Heart left ventricle (tissue), 16 donors: ENCODE measurements around the gene RNF208. TPM values are rescaled to one million over a fixed set of nuclear protein-coding genes. Genes with fewer than 3 reads are reported as not detected.

Experiments used
- ATAC-seq, 4 donors: fragments of 200-7000 bp; cut with Tn5 transposase; one replicate each; pipeline ENCODE4 v1.9.1; 2020 to 2022; ENCODE audit warnings: moderate library complexity in 4 of 4, mild to moderate bottlenecking in 3 of 4, moderate number of reproducible peaks in 1 of 4
- DNase-seq, 5 donors: peaks; one replicate each; pipeline ENCODE4 v3.0.0-alpha.2; 2020
- H3K27ac ChIP-seq, 12 donors: fragments of 200-600 bp; sonication (generic) in 4 of 12; one replicate each; pipeline versions ENCODE4 v1.5.0 to v1.8.0; 2016 to 2022; ENCODE audit warnings: mild to moderate bottlenecking in 2 of 12
- H3K27me3 ChIP-seq, 9 donors: fragments of 200-600 bp; sonication (generic) in 2 of 9; one replicate each; pipeline versions ENCODE4 v1.5.1 to v1.8.0; 2016 to 2022; ENCODE audit warnings: mild to moderate bottlenecking in 3 of 9
- H3K36me3 ChIP-seq, 9 donors: fragments of 200-600 bp; sonication (generic) in 2 of 9; one replicate each; pipeline versions ENCODE4 v1.5.0 to v1.8.0; 2018 to 2022; ENCODE audit warnings: mild to moderate bottlenecking in 2 of 9
- H3K4me1 ChIP-seq, 12 donors: fragments of 200-600 bp; sonication (generic) in 4 of 12; one replicate each; pipeline versions ENCODE4 v1.5.0 to v1.8.0; 2016 to 2022; ENCODE audit warnings: mild to moderate bottlenecking in 3 of 12
- H3K4me3 ChIP-seq, 12 donors: fragments of 200-600 bp; sonication (generic) in 4 of 12; one replicate each; pipeline versions ENCODE4 v1.5.0 to v1.8.0; 2017 to 2022; ENCODE audit warnings: mild to moderate bottlenecking in 9 of 12, moderate library complexity in 4 of 12
- H3K9me3 ChIP-seq, 12 donors: fragments of 200-600 bp; sonication (generic) in 4 of 12; one replicate each; pipeline versions ENCODE4 v1.5.0 to v1.8.0; 2016 to 2022; ENCODE audit warnings: mild to moderate bottlenecking in 1 of 12
- CTCF ChIP-seq, 12 donors: fragments of 200-600 bp; sonication (generic) in 4 of 12; IDR thresholded peaks; one replicate each; pipeline versions ENCODE4 v1.5.0 to v1.8.0; 2018 to 2022; ENCODE audit warnings: antibody characterized with exemption in 12 of 12, mild to moderate bottlenecking in 5 of 12
- POLR2A ChIP-seq, 2 donors: fragments of 450-650 bp; IDR thresholded peaks; one replicate each; pipeline ENCODE4 v1.6.1; 2017; ENCODE audit warnings: antibody characterized with exemption in 2 of 2, mild to moderate bottlenecking in 2 of 2, moderate library complexity in 2 of 2
- WGBS, 4 donors: extraction: QIAGEN DNeasy Blood & Tissue Kit in 2 of 4; methylation state at CpG; one replicate each; pipeline versions ENCODE4 v1.1.5 to v1.1.7; 2013 to 2018; 5-methylcytosine and 5-hydroxymethylcytosine counted together
- intact Hi-C, 10 donors: fragments of 100-400 bp; cut with DNase I; formaldehyde crosslinking; loops; one replicate each; pipeline versions ENCODE4 v1.11.1 to v1.14.2; 2022
- polyA plus RNA-seq, 2 donors: library from polyadenylated mRNA; stranded (reverse); fragments of 200-250 nt; gene quantifications; one replicate each; pipeline ENCODE4 v1.2.3, GENCODE V29; 2013
- total RNA-seq, 9 donors: library from RNA; depleted of rRNA in 2 of 9; stranded (reverse); fragments of >200 nt in 2 of 9; fragmentation: NEBNext Ultra II Directional in 3 of 9; extraction: Animal tissue kit (Norgen Biotek cat#: 25700) in 3 of 9; gene quantifications; one replicate each; pipeline versions ENCODE4 v1.1.0 to v1.2.4, GENCODE V29; 2016 to 2023
- donor health status: ischemic (EF 13 %, LVEDD 7.1; RV severe dilation, severe dysfunction).
- donor health status: healthy with polysubstance abuse.
- donor health status: DM: no; HTN: yes; CAD: no.
- donor health status: DM: no; HTN: no; CAD: no.
- donor health status: ischemic (EF 25% LVEDD 6.9; RV normal size, moderate dysfunction).
- donor health status: ischemic (EF 25% LVEDD 5.7; RV mildly dilated, moderate dysfunction).
- donor health status: healthy.
- donor health status: DM: yes; HTN: yes; CAD: no.
- donor health status: ischemic (EF 35%, LVEDD 5.7; RV mildly dilated, moderate dysfunction).
- donor health status: nonischemic (EF 11% LVEDD 7.7; RV severe dilation, severe dysfunction).
- donor health status: DM: yes; HTN: yes; CAD: no.
- donor health status: PGD.
- donor health status: ischemic (EF 29% LVEDD 5.4; RV normal size, mild dysfunction).
- donor health status: nonischemic (EF 23%, LVEDD 6.1; RV moderate dilation, normal function).

Gene RNF208
- total and polyA plus RNA-seq, 11 donors: 6.9 to 72.7 (median 22.5) TPM

GRCh38 chr9:137226338-137227053, 4.5 kb upstream of the RNF208 start:
- Histone ChIP-seq H3K27ac (no peak overlapping the region), H3K4me3 (no peak overlapping the region), H3K36me3 (no peaks in the 10 kb centered on the region), H3K9me3 (no peaks in the 10 kb centered on the region), H3K4me1 (peaks cover 0 to 29% (median 15%) of the 10 kb centered on the region in 12 donors), H3K27me3 (peaks cover 8 to 37% (median 27%) of the 10 kb centered on the region in 9 donors)
- DNase-seq (peak in 1 of 5 donors; percentile 23), ATAC-seq (no peak)
- 70 to 74% (median 72%) methylated on average over 13 to 18 of the region's 18 CpGs for WGBS, 4 donors
- intact Hi-C loops: loop anchor here (1.0 to 10.0 kb wide), 10 partner anchors 34 to 442 kb away; partner anchors contain the start of genes ANAPC2 (in 4 of the 10) and SSNA1 (in 4 of the 10)
- TF ChIP-seq CTCF (IDR thresholded peaks at IDR 0.05) (no peak), POLR2A (IDR thresholded peaks at IDR 0.05) (no peak)

- ATAC-seq (no peak), DNase-seq (no peak)
- Histone ChIP-seq H3K4me1 (peaks cover 0 to 35% (median 15%) of the 10 kb centered on the region in 12 donors), H3K36me3 (no peaks in the 10 kb centered on the region), H3K4me3 (no peak overlapping the region), H3K27ac (no peak overlapping the region), H3K9me3 (no peaks in the 10 kb centered on the region), H3K27me3 (peaks cover 8 to 31% (median 20%) of the 10 kb centered on the region in 9 donors)
- TF ChIP-seq CTCF (IDR thresholded peaks at IDR 0.05) (no peak), POLR2A (IDR thresholded peaks at IDR 0.05) (no peak)
- 70 to 85% (median 82%) methylated on average over 5 to 21 of the region's 21 CpGs for WGBS, 4 donors
- intact Hi-C loops: loop anchor here (2.0 to 10.0 kb wide), 9 partner anchors 34 to 441 kb away; partner anchors contain the start of genes ANAPC2 (in 4 of the 10) and SSNA1 (in 4 of the 10)
These were observed 3.8 kb upstream of the RNF208 start for GRCh38 chr9:137225699-137226331.

GRCh38 chr9:137224830-137225694, 3.0 kb upstream of the RNF208 start, which contains the start of gene CYSRT1:
Gene CYSRT1, plus strand, starts transcription at chr9:137225174. Its CDS starts 448 bp downstream, at chr9:137225622.
- WGBS, 4 donors: 52 to 60% (median 56%) methylated on average over 6 to 23 of the region's 23 CpGs
- DNase-seq: peak in 1 of 5 donors; percentile 30
- peak within 1 kb of the TSS in 8 of 12 donors; percentile 83 to 95 (median 94) for H3K27ac ChIP-seq

More at GRCh38 chr9:137224830-137225694, 3.0 kb upstream of the RNF208 start, which contains the start of gene CYSRT1:
- no peaks in the 10 kb centered on the region for H3K36me3 ChIP-seq
- H3K9me3 ChIP-seq: no peaks in the 10 kb centered on the region
- H3K4me1 ChIP-seq: peaks cover 0 to 35% (median 15%) of the 10 kb centered on the region in 12 donors
- no peak for ATAC-seq
- intact Hi-C loops: loop anchor here in 9 of 10 donors (5.0 to 10.0 kb wide), 6 partner anchors 33 to 440 kb away; partner anchors contain the start of genes ANAPC2 (in 6 of the 9) and SSNA1 (in 6 of the 9)
- peaks cover under 1 to 25% (median 13%) of the 10 kb centered on the region in 9 donors for H3K27me3 ChIP-seq
- peak within 1 kb of the TSS in 11 of 12 donors; percentile 50 to 92 (median 74) for H3K4me3 ChIP-seq
- TF ChIP-seq CTCF (IDR thresholded peaks at IDR 0.05) (no peak), POLR2A (IDR thresholded peaks at IDR 0.05) (no peak)
